Neural progenitor cell (in vitro differentiated cells): ENCODE data around the gene CAPRIN1. TPM values are rescaled to one million over a fixed set of nuclear protein-coding genes. Genes with fewer than 3 reads are reported as not detected.

Experiments used
- DNase-seq: peaks from one replicate; pipeline ENCODE4 v3.0.0-alpha.2; 2016; ENCODE audit warnings: low spot score
- H2AFZ ChIP-seq: fragments of 200-600 bp; sonication (generic); replicated peaks from 2 replicates; pipeline ENCODE4 v1.6.1; 2016; ENCODE audit warnings: antibody characterized with exemption
- H3F3A ChIP-seq: fragments of 200-600 bp; sonication (generic); 2 replicates; pipeline ENCODE4 v1.6.1; 2016; ENCODE audit warnings: antibody characterized with exemption, low read depth
- H3K27ac ChIP-seq: fragments of 200-600 bp; sonication (generic); 2 replicates; pipeline ENCODE4 v1.5.1; 2016; ENCODE audit warnings: mild to moderate bottlenecking
- H3K27me3 ChIP-seq: fragments of 200-600 bp; sonication (generic); 2 replicates; pipeline ENCODE4 v1.6.1; 2016; ENCODE audit warnings: mild to moderate bottlenecking, moderate library complexity
- H3K36me3 ChIP-seq: fragments of 200-600 bp; sonication (generic); 2 replicates; pipeline ENCODE4 v1.5.1; 2016
- H3K4me1 ChIP-seq: fragments of 200-600 bp; sonication (generic); 2 replicates; pipeline ENCODE4 v1.6.1; 2016; ENCODE audit warnings: mixed run types
- H3K4me2 ChIP-seq: fragments of 200-600 bp; sonication (generic); 2 replicates; pipeline ENCODE4 v1.6.1; 2016
- H3K4me3 ChIP-seq: fragments of 200-600 bp; sonication (generic); 2 replicates; pipeline ENCODE4 v1.5.1; 2016
- H3K79me2 ChIP-seq: fragments of 200-600 bp; sonication (generic); 2 replicates; pipeline ENCODE4 v1.6.1; 2016; ENCODE audit warnings: low read depth
- H3K9ac ChIP-seq: fragments of 200-600 bp; sonication (generic); 2 replicates; pipeline ENCODE4 v1.6.1; 2016
- H3K9me3 ChIP-seq: fragments of 200-600 bp; sonication (generic); 2 replicates; pipeline ENCODE4 v1.5.1; 2016; ENCODE audit warnings: low read depth
- H4K20me1 ChIP-seq: fragments of 200-600 bp; sonication (generic); 2 replicates; pipeline ENCODE4 v1.6.1; 2016; ENCODE audit warnings: low read depth
- H3K27ac Mint-ChIP-seq: 3 replicates; pipeline ENCODE4 v1.8.0; 2021; ENCODE audit warnings: mixed read lengths
- H3K27me3 Mint-ChIP-seq: 2 replicates; pipeline ENCODE4 v1.8.0; 2022; ENCODE audit warnings: low read depth, mild to moderate bottlenecking, inconsistent platforms, moderate library complexity, mixed read lengths; ENCODE audit not compliant: insufficient read depth
- H3K36me3 Mint-ChIP-seq: 3 replicates; pipeline ENCODE4 v1.8.0; 2021; ENCODE audit warnings: mixed read lengths
- H3K4me1 Mint-ChIP-seq: 3 replicates; pipeline ENCODE4 v1.8.0; 2021; ENCODE audit warnings: mixed read lengths
- H3K4me3 Mint-ChIP-seq: 3 replicates; pipeline ENCODE4 v1.8.0; 2021; ENCODE audit warnings: mild to moderate bottlenecking, moderate library complexity, mixed read lengths
- H3K9me3 Mint-ChIP-seq: 3 replicates; pipeline ENCODE4 v1.8.0; 2020; ENCODE audit warnings: mixed read lengths
- CTCF ChIP-seq: fragments of 200-600 bp; sonication (generic); IDR thresholded peaks from 2 replicates; pipeline ENCODE4 v1.5.1; 2017; ENCODE audit warnings: antibody characterized with exemption, mild to moderate bottlenecking
- EZH2 ChIP-seq: fragments of 200-600 bp; sonication (generic); IDR thresholded peaks from 2 replicates; pipeline ENCODE4 v1.6.1; 2017; ENCODE audit warnings: antibody characterized with exemption, mild to moderate bottlenecking, moderate library complexity
- EZH2phosphoT487 ChIP-seq: fragments of 200-600 bp; sonication (generic); IDR thresholded peaks from 2 replicates; pipeline ENCODE4 v1.6.1; 2017; ENCODE audit warnings: antibody characterized with exemption
- total RNA-seq: library from RNA; depleted of rRNA; stranded (reverse); fragments of >200 nt; gene quantifications from 2 replicates; pipeline ENCODE4 v1.2.3, GENCODE V29; 2015; ENCODE audit warnings: low replicate concordance

Gene CAPRIN1
- total RNA-seq, 1 donor from 2014 or later, result 498 TPM

GRCh38 chr11:34145847-34146381 is 94.4 kb downstream of the CAPRIN1 start:
- Histone ChIP-seq H3F3A (no peaks in the 10 kb centered on the region), H2AFZ (no peak overlapping the region), H4K20me1 (peaks cover 3% of the 10 kb centered on the region), H3K4me1 (no peaks in the 10 kb centered on the region), H3K27me3 (no peaks in the 10 kb centered on the region), H3K4me3 (no peak overlapping the region), H3K9ac (no peak overlapping the region), H3K79me2 (no peaks in the 10 kb centered on the region), H3K36me3 (no peaks in the 10 kb centered on the region), H3K4me2 (no peak overlapping the region), H3K9me3 (no peaks in the 10 kb centered on the region), H3K27ac (no peak overlapping the region)
- H3K9me3 Mint-ChIP-seq, result no peaks in the 10 kb centered on the region
- peaks cover 3% of the 10 kb centered on the region for H3K27me3 Mint-ChIP-seq
- DNase-seq, result no peak
- peaks cover 36% of the 10 kb centered on the region for H3K36me3 Mint-ChIP-seq
- no peak overlapping the region for H3K4me3 Mint-ChIP-seq
- no peak for TF ChIP-seq CTCF
- no peak for TF ChIP-seq EZH2phosphoT487
- TF ChIP-seq EZH2, result no peak
- no peak overlapping the region for H3K27ac Mint-ChIP-seq
- H3K4me1 Mint-ChIP-seq, result peaks cover 42% of the 10 kb centered on the region

DNA sequence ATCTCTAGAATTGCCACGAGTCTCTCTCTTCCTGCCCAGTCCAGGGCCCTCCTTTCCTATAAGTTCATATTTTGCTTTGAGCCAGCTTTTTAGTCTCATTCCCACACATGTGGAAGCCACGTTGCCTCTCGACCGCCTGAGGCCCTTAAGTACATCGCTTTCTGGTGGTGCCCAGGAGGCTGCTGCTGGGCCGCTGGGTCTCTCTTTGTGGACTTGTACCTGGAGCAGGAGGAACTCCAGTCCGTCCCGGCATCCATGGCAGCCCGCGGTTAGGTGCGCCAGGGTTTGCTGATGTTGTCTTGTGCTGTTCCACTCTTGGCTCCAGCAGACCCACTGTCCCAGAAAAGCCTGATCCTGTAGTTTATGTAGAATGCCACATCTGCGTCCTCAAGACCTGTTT is 94.9 kb downstream of the CAPRIN1 start:
- H3K27me3 Mint-ChIP-seq, result peaks cover 3% of the 10 kb centered on the region
- H3K4me1 ChIP-seq, result no peaks in the 10 kb centered on the region
- H3K4me1 Mint-ChIP-seq, result peaks cover 42% of the 10 kb centered on the region
- H3K36me3 ChIP-seq, result no peaks in the 10 kb centered on the region
- H3K27me3 ChIP-seq, result no peaks in the 10 kb centered on the region
- no peaks in the 10 kb centered on the region for H3K9me3 ChIP-seq
- H3K4me2 ChIP-seq, result no peak overlapping the region
- no peak overlapping the region for H3K27ac ChIP-seq
- no peaks in the 10 kb centered on the region for H3K9me3 Mint-ChIP-seq
- no peak for DNase-seq
- no peak overlapping the region for H3K27ac Mint-ChIP-seq
- no peaks in the 10 kb centered on the region for H3K79me2 ChIP-seq
- no peak overlapping the region for H2AFZ ChIP-seq
- TF ChIP-seq CTCF, result no peak
- no peak for TF ChIP-seq EZH2phosphoT487
- no peak for TF ChIP-seq EZH2
- no peak overlapping the region for H3K9ac ChIP-seq
- peaks cover 3% of the 10 kb centered on the region for H4K20me1 ChIP-seq
- no peak overlapping the region for H3K4me3 Mint-ChIP-seq
- no peaks in the 10 kb centered on the region for H3F3A ChIP-seq
- H3K4me3 ChIP-seq, result no peak overlapping the region
- H3K36me3 Mint-ChIP-seq, result peaks cover 33% of the 10 kb centered on the region

DNA sequence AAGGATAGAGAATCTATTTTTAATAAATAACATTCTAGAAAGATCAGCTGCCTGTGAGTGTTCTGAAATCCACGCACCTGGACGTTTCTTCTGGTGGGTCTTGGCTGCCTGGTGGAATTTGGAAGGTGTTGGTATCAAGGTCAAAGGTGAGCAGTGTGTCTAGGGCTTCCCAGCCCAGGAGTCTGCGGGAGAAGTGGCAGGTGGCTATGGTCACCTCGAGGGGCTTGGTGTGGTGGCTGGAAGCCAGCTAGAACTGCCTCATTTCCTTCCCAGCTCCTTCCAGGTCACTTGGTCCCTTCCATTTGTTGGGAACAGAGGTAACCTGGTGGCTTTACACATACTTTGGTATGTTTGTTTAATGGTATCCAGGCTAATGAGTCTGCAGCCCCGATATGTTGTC is 95.3 kb downstream of the CAPRIN1 start:
- DNase-seq, result no peak
- H3K9me3 ChIP-seq, result no peaks in the 10 kb centered on the region
- Mint-ChIP-seq H3K4me3 (no peak overlapping the region), H3K36me3 (peaks cover 29% of the 10 kb centered on the region), H3K4me1 (peaks cover 39% of the 10 kb centered on the region), H3K27me3 (peaks cover 3% of the 10 kb centered on the region), H3K27ac (no peak overlapping the region), H3K9me3 (no peaks in the 10 kb centered on the region)
- H2AFZ ChIP-seq, result no peak overlapping the region
- no peaks in the 10 kb centered on the region for H3K36me3 ChIP-seq
- peaks cover 3% of the 10 kb centered on the region for H4K20me1 ChIP-seq
- no peaks in the 10 kb centered on the region for H3K27me3 ChIP-seq
- no peak for TF ChIP-seq EZH2
- TF ChIP-seq EZH2phosphoT487, result no peak
- TF ChIP-seq CTCF, result no peak
- no peaks in the 10 kb centered on the region for H3K79me2 ChIP-seq
- no peak overlapping the region for H3K9ac ChIP-seq
- no peak overlapping the region for H3K27ac ChIP-seq
- H3K4me3 ChIP-seq, result no peak overlapping the region
- no peak overlapping the region for H3K4me2 ChIP-seq
- no peaks in the 10 kb centered on the region for H3F3A ChIP-seq
- H3K4me1 ChIP-seq, result no peaks in the 10 kb centered on the region
